GM23338 (cell line): ENCODE results near the gene SPDYA. TPM values are rescaled to one million over a fixed set of nuclear protein-coding genes. Genes with fewer than 3 reads are reported as not detected.

Experiments used
- ATAC-seq: fragments of 200-7000 bp; cut with Tn5 transposase; 3 replicates; pipeline ENCODE4 v1.9.1; 2020
- DNase-seq: peaks from one replicate; pipeline ENCODE4 v3.0.0-alpha.2; 2015; ENCODE audit warnings: low spot score
- H2AFZ ChIP-seq: fragments of 200-600 bp; sonication (generic); 2 replicates; pipeline ENCODE4 v1.8.0; 2016; ENCODE audit warnings: antibody characterized with exemption, mild to moderate bottlenecking, moderate library complexity
- H3F3A ChIP-seq: fragments of 200-600 bp; sonication (generic); replicated peaks from 2 replicates; pipeline ENCODE4 v1.8.0; 2017; ENCODE audit warnings: antibody characterized with exemption, mixed run types, low read depth
- H3K27ac ChIP-seq: fragments of 200-600 bp; sonication (generic); 2 replicates; pipeline ENCODE4 v1.6.1; 2016; ENCODE audit warnings: low read depth
- H3K27me3 ChIP-seq: fragments of 200-600 bp; sonication (generic); 2 replicates; pipeline ENCODE4 v1.8.0; 2016; ENCODE audit warnings: mild to moderate bottlenecking, mixed run types, moderate library complexity; ENCODE audit not compliant: insufficient read depth
- H3K36me3 ChIP-seq: fragments of 200-600 bp; sonication (generic); 2 replicates; pipeline ENCODE4 v1.8.0; 2016; ENCODE audit warnings: mild to moderate bottlenecking; ENCODE audit not compliant: insufficient read depth
- H3K4me1 ChIP-seq: fragments of 200-600 bp; sonication (generic); 2 replicates; pipeline ENCODE4 v1.8.0; 2016; ENCODE audit warnings: mild to moderate bottlenecking, moderate library complexity; ENCODE audit not compliant: insufficient read depth
- H3K4me2 ChIP-seq: fragments of 200-600 bp; sonication (generic); 2 replicates; pipeline ENCODE4 v1.7.1; 2017; ENCODE audit warnings: mixed run types
- H3K4me3 ChIP-seq: fragments of 200-600 bp; sonication (generic); 2 replicates; pipeline ENCODE4 v1.6.1; 2016; ENCODE audit warnings: mixed run types
- H3K79me2 ChIP-seq: fragments of 200-600 bp; sonication (generic); replicated peaks from 2 replicates; pipeline ENCODE4 v1.8.0; 2017; ENCODE audit warnings: mild to moderate bottlenecking; ENCODE audit not compliant: insufficient read depth
- H3K9me2 ChIP-seq: fragments of 200-600 bp; sonication (generic); 2 replicates; pipeline ENCODE4 v1.8.0; 2017; ENCODE audit not compliant: insufficient read depth
- H4K20me1 ChIP-seq: fragments of 200-600 bp; sonication (generic); replicated peaks from 2 replicates; pipeline ENCODE4 v1.8.0; 2017; ENCODE audit warnings: mild to moderate bottlenecking; ENCODE audit not compliant: insufficient read depth
- H3K27ac Mint-ChIP-seq: 2 replicates; pipeline ENCODE4 v1.8.0; 2020; ENCODE audit warnings: inconsistent platforms, mild to moderate bottlenecking, moderate library complexity, mixed read lengths
- H3K27me3 Mint-ChIP-seq: 3 replicates; pipeline ENCODE4 v1.8.0; 2022; ENCODE audit warnings: low read depth, mild to moderate bottlenecking, moderate library complexity, mixed read lengths, inconsistent platforms; ENCODE audit not compliant: insufficient read depth, poor library complexity
- H3K36me3 Mint-ChIP-seq: 3 replicates; pipeline ENCODE4 v1.8.0; 2021; ENCODE audit warnings: low read depth, mild to moderate bottlenecking, inconsistent platforms, moderate library complexity, mixed read lengths
- H3K4me1 Mint-ChIP-seq: 3 replicates; pipeline ENCODE4 v1.8.0; 2020; ENCODE audit warnings: mild to moderate bottlenecking, inconsistent platforms, mixed read lengths
- H3K4me3 Mint-ChIP-seq: 3 replicates; pipeline ENCODE4 v1.8.0; 2021; ENCODE audit warnings: moderate library complexity, mild to moderate bottlenecking, inconsistent platforms, mixed read lengths
- H3K9me3 Mint-ChIP-seq: 3 replicates; pipeline ENCODE4 v1.8.0; 2020; ENCODE audit warnings: moderate library complexity, mild to moderate bottlenecking, inconsistent platforms, mixed read lengths
- CREB1 ChIP-seq: fragments of 250-450 bp; sonication (Bioruptor Pico); IDR thresholded peaks from 2 replicates; pipeline ENCODE4 v1.5.0; 2020; ENCODE audit warnings: low read depth, mild to moderate bottlenecking, moderate library complexity
- EZH2 ChIP-seq: fragments of 200-600 bp; sonication (generic); IDR thresholded peaks from one replicate; pipeline ENCODE4 v1.8.0; 2017; ENCODE audit warnings: antibody characterized with exemption, mild to moderate bottlenecking, low read depth; ENCODE audit not compliant: unreplicated experiment
- EZH2phosphoT487 ChIP-seq: fragments of 200-600 bp; sonication (generic); IDR thresholded peaks from one replicate; pipeline ENCODE4 v1.8.1; 2018; ENCODE audit warnings: antibody characterized with exemption; ENCODE audit not compliant: unreplicated experiment
- JUNB ChIP-seq: IDR thresholded peaks from one replicate; pipeline ENCODE4 v1.6.1; 2016; ENCODE audit warnings: antibody characterized with exemption; ENCODE audit not compliant: unreplicated experiment
- NANOG ChIP-seq: IDR thresholded peaks from 2 replicates; pipeline ENCODE4 v1.6.1; 2016; ENCODE audit warnings: antibody characterized with exemption, borderline replicate concordance
- POLR2AphosphoS5 ChIP-seq: IDR thresholded peaks from 2 replicates; pipeline ENCODE4 v1.6.1; 2016; ENCODE audit warnings: antibody characterized with exemption, low read depth
- STAT1 ChIP-seq: IDR thresholded peaks from one replicate; pipeline ENCODE4 v1.6.1; 2016; ENCODE audit warnings: antibody characterized with exemption; ENCODE audit not compliant: unreplicated experiment
- ZNF114 ChIP-seq: fragments of 250-450 bp; sonication (Bioruptor Pico); IDR thresholded peaks from 2 replicates; pipeline ENCODE4 v1.5.0; 2020; ENCODE audit warnings: mild to moderate bottlenecking, moderate library complexity
- ZNF331 ChIP-seq: fragments of 250-450 bp; sonication (Bioruptor Pico); IDR thresholded peaks from 2 replicates; pipeline ENCODE4 v1.5.0; 2020; ENCODE audit warnings: low read depth, mild to moderate bottlenecking, moderate library complexity
- polyA plus RNA-seq: library from polyadenylated mRNA; unstranded; fragments of >200 nt; fragmentation: Nextera tagmentation; extraction: Ambion mirVana; gene quantifications from 2 replicates; pipeline ENCODE4 v1.2.1, GENCODE V29; 2016
- total RNA-seq: library from RNA; depleted of rRNA; stranded (reverse); fragments of >200 nt; shearing (Covaris generic); gene quantifications from 2 replicates; pipeline ENCODE4 v1.2.3, GENCODE V29; 2014
- TF ChIP-seq, protein P1 (sequence below): fragments of 250-450 bp; sonication (Bioruptor Pico); IDR thresholded peaks from 2 replicates; pipeline ENCODE4 v1.5.0; 2020; ENCODE audit warnings: mild to moderate bottlenecking, moderate library complexity
- TF ChIP-seq, protein P2 (sequence below), 2 experiments: fragments of 200-600 bp in 1 of 2; sonication (generic) in 1 of 2; conservative IDR thresholded peaks; 2 replicates each; pipeline versions ENCODE4 v1.5.1 to v1.6.1; 2016 to 2017; ENCODE audit warnings: antibody characterized with exemption in 2 of 2, low read depth in 2 of 2, mild to moderate bottlenecking in 2 of 2, moderate library complexity in 1 of 2
- TF ChIP-seq, protein P3 (sequence below): IDR thresholded peaks from 2 replicates; pipeline ENCODE4 v1.6.1; 2016; ENCODE audit warnings: antibody characterized with exemption

The SPDYA gene
- total and polyA plus RNA-seq, 2 experiments from 2014 or later: 0.42 to 4.0 TPM

DNA sequence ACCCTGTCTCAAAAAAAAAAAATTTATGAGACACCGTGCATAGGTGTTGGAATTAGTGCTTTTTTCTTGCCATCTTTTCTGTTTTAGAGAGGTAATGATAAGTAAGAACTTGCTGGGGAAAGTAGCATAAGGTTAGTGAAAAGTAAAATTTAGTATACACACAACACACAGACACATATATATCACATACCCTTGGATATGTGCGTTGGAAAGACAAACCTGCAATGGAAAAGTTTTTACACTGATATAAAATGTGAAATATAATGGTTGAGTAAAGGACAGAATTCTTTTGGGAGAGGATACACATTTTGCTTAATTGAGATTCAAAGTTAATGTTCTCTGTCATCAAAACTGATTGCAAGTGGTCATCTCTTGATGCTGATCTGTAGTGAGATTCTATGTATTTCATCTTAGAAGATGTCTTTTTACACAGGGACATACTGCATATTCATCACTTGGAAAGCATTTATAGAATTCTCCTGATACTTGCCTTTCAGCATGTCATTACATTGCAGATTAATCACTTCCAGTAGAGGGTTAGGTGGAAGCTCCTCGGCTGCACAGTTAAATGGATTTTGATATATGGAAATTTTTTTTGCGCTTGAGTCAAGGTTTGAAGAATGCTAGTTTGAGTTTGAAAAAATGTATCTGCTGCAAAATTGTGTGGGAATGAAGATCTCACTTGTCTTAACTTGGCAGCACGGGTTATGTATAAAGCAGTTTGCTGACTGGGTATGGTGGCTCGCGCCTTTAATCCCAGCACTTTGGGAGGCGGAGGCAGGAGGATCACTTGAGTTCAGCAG, 45.5 kb upstream of the SPDYA start (continued):
- TF ChIP-seq EZH2phosphoT487: no peak
- TF ChIP-seq NANOG: no peak
- TF ChIP-seq EZH2: no peak

DNA sequence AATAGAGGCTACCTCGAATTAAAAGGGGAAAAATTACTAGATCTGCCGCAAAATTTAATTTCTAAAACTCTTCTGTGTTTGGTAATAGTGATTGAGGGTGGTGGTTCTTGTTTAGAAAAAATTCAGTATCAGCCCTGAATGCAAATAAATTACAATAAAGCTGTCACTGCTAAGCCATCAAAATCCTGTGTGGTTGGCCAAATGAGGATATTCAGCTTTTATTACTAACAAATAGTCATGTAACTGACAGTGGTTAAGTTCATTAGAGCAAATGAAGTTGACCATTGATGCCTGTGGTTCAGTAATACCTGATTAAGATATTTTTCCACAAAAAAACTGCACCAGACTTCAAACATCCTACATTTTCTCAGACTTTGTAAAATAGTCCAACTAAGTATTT, 44.6 kb upstream of the SPDYA start:
- Histone ChIP-seq H3K36me3 (no peaks in the 10 kb centered on the region), H3K79me2 (peaks cover 100% of the 10 kb centered on the region), H3K27me3 (no peaks in the 10 kb centered on the region), H4K20me1 (peaks cover 47% of the 10 kb centered on the region), H3K4me3 (no peak overlapping the region), H3K27ac (no peak overlapping the region), H3K4me2 (no peak overlapping the region), H3K9me2 (no peaks in the 10 kb centered on the region), H3F3A (no peaks in the 10 kb centered on the region), H3K4me1 (no peaks in the 10 kb centered on the region), H2AFZ (no peak overlapping the region)
- Mint-ChIP-seq H3K9me3 (no peaks in the 10 kb centered on the region), H3K27me3 (peaks cover 4% of the 10 kb centered on the region), H3K36me3 (0 out of 3 replicates have a peak, but pooled peaks cover 7% of the 10 kb centered on the region), H3K4me1 (peaks cover 18% of the 10 kb centered on the region; the same call in 2 of the 3 replicates), H3K4me3 (no peak overlapping the region), H3K27ac (no peak overlapping the region)
- ATAC-seq (no peak), DNase-seq (no peak)
- TF ChIP-seq NANOG (no peak), JUNB (no peak), EZH2 (no peak), CREB1 (no peak), EZH2phosphoT487 (no peak), STAT1 (no peak), ZNF331 (CRISPR knock-in tag) (no peak), POLR2AphosphoS5 (no peak), ZNF114 (CRISPR knock-in tag) (no peak)
- TF ChIP-seq, protein P1, sequence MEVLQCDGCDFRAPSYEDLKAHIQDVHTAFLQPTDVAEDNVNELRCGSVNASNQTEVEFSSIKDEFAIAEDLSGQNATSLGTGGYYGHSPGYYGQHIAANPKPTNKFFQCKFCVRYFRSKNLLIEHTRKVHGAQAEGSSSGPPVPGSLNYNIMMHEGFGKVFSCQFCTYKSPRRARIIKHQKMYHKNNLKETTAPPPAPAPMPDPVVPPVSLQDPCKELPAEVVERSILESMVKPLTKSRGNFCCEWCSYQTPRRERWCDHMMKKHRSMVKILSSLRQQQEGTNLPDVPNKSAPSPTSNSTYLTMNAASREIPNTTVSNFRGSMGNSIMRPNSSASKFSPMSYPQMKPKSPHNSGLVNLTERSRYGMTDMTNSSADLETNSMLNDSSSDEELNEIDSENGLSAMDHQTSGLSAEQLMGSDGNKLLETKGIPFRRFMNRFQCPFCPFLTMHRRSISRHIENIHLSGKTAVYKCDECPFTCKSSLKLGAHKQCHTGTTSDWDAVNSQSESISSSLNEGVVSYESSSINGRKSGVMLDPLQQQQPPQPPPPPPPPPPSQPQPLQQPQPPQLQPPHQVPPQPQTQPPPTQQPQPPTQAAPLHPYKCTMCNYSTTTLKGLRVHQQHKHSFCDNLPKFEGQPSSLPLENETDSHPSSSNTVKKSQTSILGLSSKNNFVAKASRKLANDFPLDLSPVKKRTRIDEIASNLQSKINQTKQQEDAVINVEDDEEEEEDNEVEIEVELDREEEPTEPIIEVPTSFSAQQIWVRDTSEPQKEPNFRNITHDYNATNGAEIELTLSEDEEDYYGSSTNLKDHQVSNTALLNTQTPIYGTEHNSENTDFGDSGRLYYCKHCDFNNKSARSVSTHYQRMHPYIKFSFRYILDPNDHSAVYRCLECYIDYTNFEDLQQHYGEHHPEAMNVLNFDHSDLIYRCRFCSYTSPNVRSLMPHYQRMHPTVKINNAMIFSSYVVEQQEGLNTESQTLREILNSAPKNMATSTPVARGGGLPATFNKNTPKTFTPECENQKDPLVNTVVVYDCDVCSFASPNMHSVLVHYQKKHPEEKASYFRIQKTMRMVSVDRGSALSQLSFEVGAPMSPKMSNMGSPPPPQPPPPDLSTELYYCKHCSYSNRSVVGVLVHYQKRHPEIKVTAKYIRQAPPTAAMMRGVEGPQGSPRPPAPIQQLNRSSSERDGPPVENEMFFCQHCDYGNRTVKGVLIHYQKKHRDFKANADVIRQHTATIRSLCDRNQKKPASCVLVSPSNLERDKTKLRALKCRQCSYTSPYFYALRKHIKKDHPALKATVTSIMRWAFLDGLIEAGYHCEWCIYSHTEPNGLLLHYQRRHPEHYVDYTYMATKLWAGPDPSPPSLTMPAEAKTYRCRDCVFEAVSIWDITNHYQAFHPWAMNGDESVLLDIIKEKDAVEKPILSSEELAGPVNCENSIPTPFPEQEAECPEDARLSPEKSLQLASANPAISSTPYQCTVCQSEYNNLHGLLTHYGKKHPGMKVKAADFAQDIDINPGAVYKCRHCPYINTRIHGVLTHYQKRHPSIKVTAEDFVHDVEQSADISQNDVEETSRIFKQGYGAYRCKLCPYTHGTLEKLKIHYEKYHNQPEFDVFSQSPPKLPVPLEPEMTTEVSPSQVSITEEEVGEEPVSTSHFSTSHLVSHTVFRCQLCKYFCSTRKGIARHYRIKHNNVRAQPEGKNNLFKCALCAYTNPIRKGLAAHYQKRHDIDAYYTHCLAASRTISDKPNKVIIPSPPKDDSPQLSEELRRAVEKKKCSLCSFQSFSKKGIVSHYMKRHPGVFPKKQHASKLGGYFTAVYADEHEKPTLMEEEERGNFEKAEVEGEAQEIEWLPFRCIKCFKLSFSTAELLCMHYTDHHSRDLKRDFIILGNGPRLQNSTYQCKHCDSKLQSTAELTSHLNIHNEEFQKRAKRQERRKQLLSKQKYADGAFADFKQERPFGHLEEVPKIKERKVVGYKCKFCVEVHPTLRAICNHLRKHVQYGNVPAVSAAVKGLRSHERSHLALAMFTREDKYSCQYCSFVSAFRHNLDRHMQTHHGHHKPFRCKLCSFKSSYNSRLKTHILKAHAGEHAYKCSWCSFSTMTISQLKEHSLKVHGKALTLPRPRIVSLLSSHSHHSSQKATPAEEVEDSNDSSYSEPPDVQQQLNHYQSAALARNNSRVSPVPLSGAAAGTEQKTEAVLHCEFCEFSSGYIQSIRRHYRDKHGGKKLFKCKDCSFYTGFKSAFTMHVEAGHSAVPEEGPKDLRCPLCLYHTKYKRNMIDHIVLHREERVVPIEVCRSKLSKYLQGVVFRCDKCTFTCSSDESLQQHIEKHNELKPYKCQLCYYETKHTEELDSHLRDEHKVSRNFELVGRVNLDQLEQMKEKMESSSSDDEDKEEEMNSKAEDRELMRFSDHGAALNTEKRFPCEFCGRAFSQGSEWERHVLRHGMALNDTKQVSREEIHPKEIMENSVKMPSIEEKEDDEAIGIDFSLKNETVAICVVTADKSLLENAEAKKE (CRISPR knock-in tag): no peak
- TF ChIP-seq, protein P2, sequence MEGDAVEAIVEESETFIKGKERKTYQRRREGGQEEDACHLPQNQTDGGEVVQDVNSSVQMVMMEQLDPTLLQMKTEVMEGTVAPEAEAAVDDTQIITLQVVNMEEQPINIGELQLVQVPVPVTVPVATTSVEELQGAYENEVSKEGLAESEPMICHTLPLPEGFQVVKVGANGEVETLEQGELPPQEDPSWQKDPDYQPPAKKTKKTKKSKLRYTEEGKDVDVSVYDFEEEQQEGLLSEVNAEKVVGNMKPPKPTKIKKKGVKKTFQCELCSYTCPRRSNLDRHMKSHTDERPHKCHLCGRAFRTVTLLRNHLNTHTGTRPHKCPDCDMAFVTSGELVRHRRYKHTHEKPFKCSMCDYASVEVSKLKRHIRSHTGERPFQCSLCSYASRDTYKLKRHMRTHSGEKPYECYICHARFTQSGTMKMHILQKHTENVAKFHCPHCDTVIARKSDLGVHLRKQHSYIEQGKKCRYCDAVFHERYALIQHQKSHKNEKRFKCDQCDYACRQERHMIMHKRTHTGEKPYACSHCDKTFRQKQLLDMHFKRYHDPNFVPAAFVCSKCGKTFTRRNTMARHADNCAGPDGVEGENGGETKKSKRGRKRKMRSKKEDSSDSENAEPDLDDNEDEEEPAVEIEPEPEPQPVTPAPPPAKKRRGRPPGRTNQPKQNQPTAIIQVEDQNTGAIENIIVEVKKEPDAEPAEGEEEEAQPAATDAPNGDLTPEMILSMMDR (conservative IDR thresholded peaks at IDR 0.05; ENCODE audit: low read depth in 2 of 2): no peak
- TF ChIP-seq, protein P3, sequence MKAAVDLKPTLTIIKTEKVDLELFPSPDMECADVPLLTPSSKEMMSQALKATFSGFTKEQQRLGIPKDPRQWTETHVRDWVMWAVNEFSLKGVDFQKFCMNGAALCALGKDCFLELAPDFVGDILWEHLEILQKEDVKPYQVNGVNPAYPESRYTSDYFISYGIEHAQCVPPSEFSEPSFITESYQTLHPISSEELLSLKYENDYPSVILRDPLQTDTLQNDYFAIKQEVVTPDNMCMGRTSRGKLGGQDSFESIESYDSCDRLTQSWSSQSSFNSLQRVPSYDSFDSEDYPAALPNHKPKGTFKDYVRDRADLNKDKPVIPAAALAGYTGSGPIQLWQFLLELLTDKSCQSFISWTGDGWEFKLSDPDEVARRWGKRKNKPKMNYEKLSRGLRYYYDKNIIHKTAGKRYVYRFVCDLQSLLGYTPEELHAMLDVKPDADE: no peak
